T47D (cell line): ENCODE data around the gene DNM3.

Source experiments
- DNase-seq, 2 experiments: peaks; one replicate each; pipeline versions ENCODE4 v3.0.0 to v3.0.0-alpha.2; 2011 to 2012; ENCODE audit warnings: low read depth in 1 of 2, low spot score in 1 of 2
- JUND ChIP-seq: IDR thresholded peaks from 2 replicates; pipeline ENCODE4 v1.6.1; 2012; ENCODE audit warnings: low read depth
- in situ Hi-C: cut with HindIII; loops from 2 replicates; pipeline ENCODE4 v1.10.0; 2016; ENCODE audit warnings: low sequenced_read_pairs, low pct_unique_long_range_greater_than_20kb

Gene DNM3

GRCh38 chr1:171803045-171803444 is 38.3 kb upstream of the DNM3 start:
- no peak for TF ChIP-seq JUND
- in situ Hi-C loops: no loop called here
- no peak for DNase-seq

GRCh38 chr1:171803461-171804022 is 37.8 kb upstream of the DNM3 start:
- DNase-seq: no peak
- in situ Hi-C loops: no loop called here
- TF ChIP-seq JUND: no peak

- DNase-seq: no peak
- in situ Hi-C loops: no loop called here
- TF ChIP-seq JUND: no peak
Observed at GRCh38 chr1:171805395-171806115, 35.7 kb upstream of the DNM3 start.

- no peak for DNase-seq
- no peak for TF ChIP-seq JUND
- in situ Hi-C loops: no loop called here
Observed at GRCh38 chr1:171807556-171807955, 33.7 kb upstream of the DNM3 start.

- no peak for DNase-seq
- in situ Hi-C loops: no loop called here
- TF ChIP-seq JUND: no peak
Observed at GRCh38 chr1:171809834-171810233, 31.5 kb upstream of the DNM3 start.

GRCh38 chr1:171811672-171812071 is 29.6 kb upstream of the DNM3 start:
- in situ Hi-C loops: no loop called here
- no peak for DNase-seq
- no peak for TF ChIP-seq JUND

- no peak for TF ChIP-seq JUND
- DNase-seq: no peak
- in situ Hi-C loops: no loop called here
Observed at GRCh38 chr1:171814692-171815091, 26.6 kb upstream of the DNM3 start.

- DNase-seq: no peak
- TF ChIP-seq JUND: no peak
- in situ Hi-C loops: no loop called here
Observed at GRCh38 chr1:171816300-171816901, 24.9 kb upstream of the DNM3 start.

- TF ChIP-seq JUND: no peak
- no peak for DNase-seq
- in situ Hi-C loops: no loop called here
Observed at GRCh38 chr1:171817511-171818265, 23.6 kb upstream of the DNM3 start.

- no peak for DNase-seq
- TF ChIP-seq JUND: no peak
- in situ Hi-C loops: no loop called here
Observed at GRCh38 chr1:171819946-171820345, 21.4 kb upstream of the DNM3 start.

GRCh38 chr1:171826973-171827372 is 14.3 kb upstream of the DNM3 start:
- no peak for DNase-seq
- TF ChIP-seq JUND: no peak
- in situ Hi-C loops: no loop called here

GRCh38 chr1:171828794-171829193 is 12.5 kb upstream of the DNM3 start:
- in situ Hi-C loops: no loop called here
- TF ChIP-seq JUND: no peak

More at GRCh38 chr1:171828794-171829193, 12.5 kb upstream of the DNM3 start:
- no peak for DNase-seq
